ENCODE data around the gene HNRNPLL.

Gene HNRNPLL

GRCh38 chr2:38574278-38574677 lies 28.4 kb downstream of the HNRNPLL start:
- no peak for TF ChIP-seq CTCF (conservative IDR thresholded peaks at IDR 0.05)
- H3K27ac ChIP-seq, result no peak overlapping the region

GRCh38 chr2:38572167-38572566 lies 30.6 kb downstream of the HNRNPLL start:
- no peak overlapping the region for H3K27ac ChIP-seq
- TF ChIP-seq CTCF (conservative IDR thresholded peaks at IDR 0.05), result no peak
- TF ChIP-seq ZFX (IDR thresholded peaks at IDR 0.05), result no peak

- no peak overlapping the region for H3K27ac ChIP-seq
- TF ChIP-seq ZFX (IDR thresholded peaks at IDR 0.05), result no peak
- no peak for TF ChIP-seq CTCF (conservative IDR thresholded peaks at IDR 0.05)
Observed at GRCh38 chr2:38571193-38571592, 31.5 kb downstream of the HNRNPLL start.

GRCh38 chr2:38568724-38569436 lies 33.8 kb downstream of the HNRNPLL start:
- no peak overlapping the region for H3K27ac ChIP-seq
- no peak for TF ChIP-seq CTCF (conservative IDR thresholded peaks at IDR 0.05)
- TF ChIP-seq ZFX (IDR thresholded peaks at IDR 0.05), result no peak

- TF ChIP-seq ZFX (IDR thresholded peaks at IDR 0.05) (no peak), CTCF (conservative IDR thresholded peaks at IDR 0.05) (no peak)
- no peak overlapping the region for H3K27ac ChIP-seq
Observed at GRCh38 chr2:38565333-38565732, 37.4 kb downstream of the HNRNPLL start.

- no peak overlapping the region for H3K27ac ChIP-seq
- TF ChIP-seq CTCF (conservative IDR thresholded peaks at IDR 0.05), result no peak
- no peak for TF ChIP-seq ZFX (IDR thresholded peaks at IDR 0.05)
Observed at GRCh38 chr2:38561691-38562090, 41.0 kb downstream of the HNRNPLL start.

- TF ChIP-seq ZFX (IDR thresholded peaks at IDR 0.05) (no peak), CTCF (conservative IDR thresholded peaks at IDR 0.05) (no peak)
Observed at GRCh38 chr2:38560092-38560491, 42.6 kb downstream of the HNRNPLL start.

More at GRCh38 chr2:38560092-38560491, 42.6 kb downstream of the HNRNPLL start:
- no peak overlapping the region for H3K27ac ChIP-seq
